ENCODE results near the gene TMEM161A.

DNA sequence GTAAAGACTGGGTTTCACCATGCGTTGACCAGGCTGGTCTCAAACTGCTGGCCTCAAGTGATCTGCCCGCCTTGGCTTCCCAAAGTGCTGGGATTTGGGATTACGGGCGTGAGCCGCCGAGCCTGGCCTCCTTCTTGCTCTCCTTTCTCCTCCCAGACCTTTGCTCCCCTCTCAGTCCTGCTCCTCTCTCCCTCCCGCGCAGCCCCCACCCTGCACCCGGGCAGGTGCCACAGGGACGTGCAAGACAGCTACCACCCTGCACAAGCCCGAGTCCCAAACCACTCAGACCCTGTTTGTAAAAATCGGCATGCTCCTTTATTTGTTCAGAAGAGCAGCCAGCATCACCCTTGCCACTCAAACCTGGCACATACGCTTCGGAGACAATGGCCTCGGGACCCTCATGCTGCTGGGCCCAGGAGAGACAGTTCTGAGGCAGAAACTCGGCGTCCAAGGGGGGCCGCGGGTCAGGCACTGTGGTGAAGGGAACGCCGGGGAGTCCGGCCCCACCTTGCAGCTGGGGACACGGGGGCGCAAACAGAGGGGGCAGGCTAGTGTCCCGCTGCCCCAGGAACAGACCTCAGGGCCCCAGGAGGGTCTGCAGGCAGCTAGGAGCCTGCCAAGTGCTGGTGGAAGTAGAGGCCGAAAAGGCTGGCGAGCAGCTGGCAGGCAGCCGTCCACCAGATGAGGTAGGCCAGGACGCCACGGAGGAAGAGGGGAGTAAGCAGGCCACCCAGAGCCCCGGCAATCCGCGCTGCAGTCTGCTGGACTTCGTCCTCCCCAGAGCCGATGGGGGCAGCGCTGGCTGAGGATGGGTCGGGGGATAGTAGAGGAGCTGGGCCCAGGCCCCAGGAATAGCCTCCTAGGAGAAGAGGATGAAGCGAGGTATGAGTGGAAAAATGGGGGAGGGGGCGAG, 18.7 kb downstream of the TMEM161A start:
- TF ChIP-seq, protein P1, sequence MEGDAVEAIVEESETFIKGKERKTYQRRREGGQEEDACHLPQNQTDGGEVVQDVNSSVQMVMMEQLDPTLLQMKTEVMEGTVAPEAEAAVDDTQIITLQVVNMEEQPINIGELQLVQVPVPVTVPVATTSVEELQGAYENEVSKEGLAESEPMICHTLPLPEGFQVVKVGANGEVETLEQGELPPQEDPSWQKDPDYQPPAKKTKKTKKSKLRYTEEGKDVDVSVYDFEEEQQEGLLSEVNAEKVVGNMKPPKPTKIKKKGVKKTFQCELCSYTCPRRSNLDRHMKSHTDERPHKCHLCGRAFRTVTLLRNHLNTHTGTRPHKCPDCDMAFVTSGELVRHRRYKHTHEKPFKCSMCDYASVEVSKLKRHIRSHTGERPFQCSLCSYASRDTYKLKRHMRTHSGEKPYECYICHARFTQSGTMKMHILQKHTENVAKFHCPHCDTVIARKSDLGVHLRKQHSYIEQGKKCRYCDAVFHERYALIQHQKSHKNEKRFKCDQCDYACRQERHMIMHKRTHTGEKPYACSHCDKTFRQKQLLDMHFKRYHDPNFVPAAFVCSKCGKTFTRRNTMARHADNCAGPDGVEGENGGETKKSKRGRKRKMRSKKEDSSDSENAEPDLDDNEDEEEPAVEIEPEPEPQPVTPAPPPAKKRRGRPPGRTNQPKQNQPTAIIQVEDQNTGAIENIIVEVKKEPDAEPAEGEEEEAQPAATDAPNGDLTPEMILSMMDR (IDR thresholded peaks at IDR 0.05), result no peak
- TF ChIP-seq ZFX (IDR thresholded peaks at IDR 0.05; ENCODE audit: borderline replicate concordance), result no peak
